Melanocyte of skin (primary cell): ENCODE data around the gene FAM171A2. TPM values are rescaled to one million over a fixed set of nuclear protein-coding genes. Genes with fewer than 3 reads are reported as not detected.

Experiments
- small RNA-seq, 2 donors: library from RNA; depleted of rRNA; stranded (forward); fragments of <200 nt; gene quantifications; one replicate each; pipeline ENCODE3, GENCODE V24; 2012
- total RNA-seq, 2 donors: library from RNA; depleted of rRNA; stranded (reverse); fragments of >200 nt; gene quantifications; 2 replicates each; pipeline ENCODE4 v1.2.3, GENCODE V29; 2012

FAM171A2 gene
- 1 to 10 TPM; 2.1 to 2.7 TPM for total RNA-seq

DNA sequence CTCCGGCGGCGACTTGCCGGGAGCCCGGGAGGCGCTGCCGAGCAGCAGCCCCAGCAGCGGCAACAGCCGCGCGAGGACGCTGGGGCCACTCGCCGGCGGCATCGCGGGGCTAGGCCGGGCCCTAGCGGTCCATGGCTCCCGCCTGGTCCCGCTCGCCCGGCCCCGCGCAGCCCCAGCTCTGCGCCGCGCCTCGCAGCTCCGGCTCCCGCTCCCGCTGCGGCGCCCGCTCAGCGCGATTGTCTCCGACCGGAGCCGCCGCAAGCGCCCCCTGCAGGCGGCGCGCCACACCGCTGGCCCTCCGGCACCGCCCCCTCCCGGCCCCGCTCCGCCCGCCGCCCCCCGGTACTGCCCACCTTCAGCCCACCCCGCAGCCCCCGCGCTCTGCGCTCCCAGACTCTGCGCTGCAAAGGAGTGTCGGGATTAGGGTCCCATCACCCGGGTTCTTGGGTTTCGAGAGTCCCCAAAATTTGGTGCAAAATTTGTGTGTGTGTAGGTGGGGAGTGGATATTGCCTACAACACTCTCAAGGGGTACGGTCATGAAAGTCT lies at the start of gene FAM171A2:
FAM171A2 (minus strand) TSS at position 241 of the 547 bp plus-strand sequence; CDS start at position 102, 139 bp downstream.

DNA sequence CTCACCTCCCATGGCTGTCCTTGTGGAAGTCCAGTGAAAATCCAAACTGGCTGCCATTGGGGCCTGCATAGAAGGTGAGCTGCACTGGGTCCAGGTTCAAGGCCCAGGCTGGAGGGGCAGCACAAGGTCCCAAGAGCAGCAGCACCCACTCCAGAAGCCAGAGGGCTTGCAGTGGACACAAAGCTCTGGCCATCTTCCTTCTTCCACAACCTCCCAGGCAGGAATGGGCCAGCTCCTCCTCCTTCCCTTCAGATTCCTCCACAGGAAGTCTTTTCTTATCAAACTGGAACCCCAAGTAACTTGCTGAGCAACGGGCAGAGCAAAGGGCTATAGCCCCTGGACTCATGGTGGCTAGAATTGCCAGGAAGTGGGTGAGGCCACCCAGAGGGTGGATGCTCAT lies 25.6 kb upstream of the FAM171A2 start, which contains the start of gene ITGA2B:
ITGA2B (minus strand) TSS at position 369 of the 400 bp plus-strand sequence; CDS start at position 193, 176 bp downstream.

DNA sequence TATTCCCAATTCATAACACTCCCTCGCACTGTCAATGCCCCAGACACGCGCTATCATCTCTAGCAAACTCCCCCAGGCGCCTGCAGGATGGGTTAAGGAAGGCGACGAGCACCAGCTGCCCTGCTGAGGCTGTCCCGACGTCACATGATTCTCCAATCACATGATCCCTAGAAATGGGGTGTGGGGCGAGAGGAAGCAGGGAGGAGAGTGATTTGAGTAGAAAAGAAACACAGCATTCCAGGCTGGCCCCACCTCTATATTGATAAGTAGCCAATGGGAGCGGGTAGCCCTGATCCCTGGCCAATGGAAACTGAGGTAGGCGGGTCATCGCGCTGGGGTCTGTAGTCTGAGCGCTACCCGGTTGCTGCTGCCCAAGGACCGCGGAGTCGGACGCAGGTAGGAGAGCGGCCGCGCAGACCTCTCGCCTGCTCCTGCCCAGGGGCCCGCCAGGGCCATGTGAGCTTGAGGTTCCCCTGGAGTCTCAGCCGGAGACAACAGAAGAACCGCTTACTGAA lies 18.7 kb downstream of the FAM171A2 start, which contains the start of gene GRN:
GRN (plus strand) TSS at position 364 of the 515 bp plus-strand sequence. CDS start 3,863 bp downstream, outside the sequence.

DNA sequence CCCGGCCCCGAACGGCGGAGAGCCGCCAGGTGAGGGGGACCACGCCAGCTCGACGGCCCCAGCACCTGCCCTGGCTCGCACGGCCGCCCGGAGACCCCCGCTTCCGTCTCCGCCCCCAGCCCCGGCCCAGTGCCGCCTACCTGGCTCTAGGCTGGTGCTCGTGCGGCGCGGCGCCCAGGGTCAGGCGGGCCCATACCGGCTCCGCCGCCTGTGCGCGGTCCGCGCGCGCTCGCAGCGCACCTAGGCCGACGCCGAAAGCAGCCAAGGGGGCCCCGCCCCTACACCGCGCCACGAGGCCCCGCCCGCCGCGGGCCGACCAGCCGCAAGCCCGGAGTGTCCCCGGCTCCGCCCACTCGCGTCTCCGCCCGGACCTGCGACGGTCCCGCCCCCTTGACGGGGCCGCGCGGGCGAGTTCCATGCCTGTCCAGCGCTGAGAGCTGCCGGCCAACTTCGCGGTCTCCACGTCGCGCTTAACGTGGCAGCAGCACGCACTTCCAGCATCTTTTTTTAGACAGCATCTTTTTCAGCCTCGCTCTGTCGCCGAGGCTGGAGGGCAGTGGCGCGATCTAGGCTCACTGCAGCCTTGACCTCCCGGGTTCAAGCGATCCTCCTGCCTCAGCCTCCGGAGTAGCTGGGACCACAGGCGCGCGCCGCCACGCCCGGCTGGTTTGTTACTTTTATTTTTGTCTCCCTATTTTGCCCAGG lies 38.9 kb downstream of the FAM171A2 start, which contains the start of gene SLC25A39:
SLC25A39 (minus strand) TSS at position 253 of the 705 bp plus-strand sequence. CDS start 1,261 bp downstream, outside the sequence.

DNA sequence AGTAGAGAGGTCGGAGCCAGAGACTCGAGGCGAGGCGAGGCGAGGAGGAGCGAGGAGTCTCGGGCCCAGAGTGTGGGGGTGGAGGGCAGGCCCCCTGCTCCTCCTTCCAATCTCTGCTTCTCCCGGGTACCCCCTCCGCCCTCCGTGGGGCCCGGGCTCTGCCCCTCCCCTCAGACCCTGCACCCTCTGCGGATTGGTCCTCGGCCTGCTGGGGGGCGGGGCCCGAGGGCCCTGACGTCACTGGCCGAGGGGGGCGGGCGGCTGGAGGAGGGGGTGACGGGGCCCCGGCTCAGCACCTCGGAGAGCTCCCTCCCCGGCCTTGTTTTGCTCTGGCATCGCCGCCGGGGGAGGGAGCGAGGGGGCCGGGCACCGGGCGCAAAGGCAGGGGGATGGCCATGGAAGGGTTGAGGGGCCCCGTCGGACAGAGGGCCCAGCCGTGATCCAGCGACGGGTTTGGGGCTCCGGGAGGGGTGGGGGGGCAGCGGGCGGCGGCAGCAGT lies 55.3 kb downstream of the FAM171A2 start, which contains the start of gene RUNDC3A:
RUNDC3A (plus strand) TSS at position 282 of the 499 bp plus-strand sequence. CDS start 232 bp downstream, outside the sequence.

Small RNA genes lying within 50 kb of the gene (small RNA-seq; reads per million reads assigned to genes)
- gene RF00012, result 0 to 0.09 reads per million in 2 donors
- 0 reads per million in 2 donors for gene RN7SL258P
- gene RNU6-453P, result 0 reads per million in 2 donors

Other genes with a start within 250 kb of the FAM171A2 start
- 1 to 10 TPM; 7.2 to 10.0 TPM for gene HDAC5, start 240.2 kb downstream of the FAM171A2 start, total RNA-seq
- gene HROB, start 221.9 kb downstream of the FAM171A2 start, total RNA-seq, result 1 to 10 TPM; 4.8 to 7.0 TPM
- gene ASB16, start 193.1 kb downstream of the FAM171A2 start, total RNA-seq, result not detected
- 10 to 100 TPM; 20.6 to 23.0 TPM for gene TMUB2, start 176.9 kb downstream of the FAM171A2 start, total RNA-seq
- gene ATXN7L3, start 164.0 kb downstream of the FAM171A2 start, total RNA-seq, result 10 to 100 TPM; 26.8 to 30.0 TPM
- 10 to 100 TPM; 27.5 to 34.0 TPM for gene UBTF, start 144.2 kb downstream of the FAM171A2 start, total RNA-seq
- not detected for gene SLC4A1, start 95.7 kb downstream of the FAM171A2 start, total RNA-seq
- gene RUNDC3A, start 55.3 kb downstream of the FAM171A2 start, total RNA-seq, result under 1 TPM; 0.33 to 0.34 TPM
- gene SLC25A39, start 39.0 kb downstream of the FAM171A2 start, total RNA-seq, result 10 to 100 TPM; 82.9 to 94.2 TPM
- gene GRN, start 18.6 kb downstream of the FAM171A2 start, total RNA-seq, result 100 to 1,000 TPM; 350 to 378 TPM
- under 1 TPM; 0.33 to 0.34 TPM for gene ITGA2B, start 25.8 kb upstream of the FAM171A2 start, total RNA-seq
- 10 to 100 TPM; 22.0 to 24.0 TPM for gene GPATCH8, start 139.6 kb upstream of the FAM171A2 start, total RNA-seq
- gene FZD2, start 193.6 kb upstream of the FAM171A2 start, total RNA-seq, result 1 to 10 TPM; 2.8 to 3.3 TPM